ENCODE data around the gene MMP17. TPM values are rescaled to one million over a fixed set of nuclear protein-coding genes. Genes with fewer than 3 reads are reported as not detected.

The MMP17 gene
- total and polyA plus RNA-seq, 2 experiments from 2014 or later = 0.40 to 0.42 TPM

- Histone ChIP-seq H3K4me3 (no peak overlapping the region), H3K27me3 (peaks cover 64% of the 10 kb centered on the region), H3K9me2 (replicated peaks; ENCODE audit: insufficient read depth) (no peaks in the 10 kb centered on the region), H3K79me2 (no peaks in the 10 kb centered on the region), H2AFZ (no peak overlapping the region), H3K4me2 (peak overlapping the region; percentile 97), H3K4me1 (ENCODE audit: insufficient read depth) (peaks cover 8% of the 10 kb centered on the region), H3K27ac (no peak overlapping the region), H3K36me3 (replicated peaks; ENCODE audit: insufficient read depth, low read depth) (no peaks in the 10 kb centered on the region), H4K20me1 (ENCODE audit: insufficient read depth, poor library complexity, severe bottlenecking) (no peaks in the 10 kb centered on the region), H3K9me3 (ENCODE audit: low read depth) (no peaks in the 10 kb centered on the region)
- TF ChIP-seq EZH2 (IDR thresholded peaks at IDR 0.05; ENCODE audit: borderline replicate concordance) = peak; percentile 55
- TF ChIP-seq EZH2phosphoT487 (IDR thresholded peaks at IDR 0.05; ENCODE audit: low read depth, severe bottlenecking, unreplicated experiment) = no peak
- TF ChIP-seq CTCF (IDR thresholded peaks at IDR 0.05; ENCODE audit: poor library complexity) = no peak
- peak; percentile 16 for DNase-seq (ENCODE audit: low spot score)
- WGBS (ENCODE audit: low lambda C conversion rate, missing lambda C conversion rate) = 1% methylated on average over 44 of the region's 64 CpGs
Measured at GRCh38 chr12:131828671-131829355, 620 bp downstream of the MMP17 start.

DNA sequence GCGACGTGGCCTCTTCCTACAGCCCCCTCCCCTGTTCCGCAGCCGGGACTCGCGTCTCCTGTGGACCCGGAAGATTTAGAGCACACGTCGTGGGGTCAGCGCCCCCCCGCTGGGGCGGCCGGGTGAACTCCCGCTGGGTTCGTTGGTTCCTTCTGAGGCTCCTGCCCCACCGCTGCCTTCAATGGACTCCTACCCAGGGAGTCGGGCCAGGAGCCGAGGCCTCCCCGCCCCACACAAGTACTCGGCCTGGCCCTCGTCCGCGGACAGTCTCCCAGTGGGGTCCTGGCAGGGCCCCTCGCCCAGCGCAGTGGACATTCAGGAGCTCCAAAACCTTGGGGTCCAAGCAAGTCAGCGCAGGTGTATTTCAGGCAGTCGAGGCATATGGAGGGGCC lies 1.2 kb downstream of the MMP17 start:
- TF ChIP-seq CTCF (IDR thresholded peaks at IDR 0.05; ENCODE audit: poor library complexity) (no peak), EZH2 (IDR thresholded peaks at IDR 0.05; ENCODE audit: borderline replicate concordance) (no peak), EZH2phosphoT487 (IDR thresholded peaks at IDR 0.05; ENCODE audit: low read depth, severe bottlenecking, unreplicated experiment) (no peak)
- Histone ChIP-seq H3K27ac (no peak overlapping the region), H3K9me2 (replicated peaks; ENCODE audit: insufficient read depth) (no peaks in the 10 kb centered on the region), H4K20me1 (ENCODE audit: insufficient read depth, poor library complexity, severe bottlenecking) (no peaks in the 10 kb centered on the region), H3K9me3 (ENCODE audit: low read depth) (no peaks in the 10 kb centered on the region), H3K79me2 (no peaks in the 10 kb centered on the region), H3K4me2 (peak overlapping the region; percentile 97), H3K4me3 (no peak overlapping the region), H2AFZ (no peak overlapping the region), H3K4me1 (ENCODE audit: insufficient read depth) (peaks cover 8% of the 10 kb centered on the region), H3K36me3 (replicated peaks; ENCODE audit: insufficient read depth, low read depth) (no peaks in the 10 kb centered on the region), H3K27me3 (peaks cover 64% of the 10 kb centered on the region)
- 12% methylated on average over 25 of the region's 27 CpGs for WGBS (ENCODE audit: low lambda C conversion rate, missing lambda C conversion rate)
- DNase-seq (ENCODE audit: low spot score) = peak; percentile 18

DNA sequence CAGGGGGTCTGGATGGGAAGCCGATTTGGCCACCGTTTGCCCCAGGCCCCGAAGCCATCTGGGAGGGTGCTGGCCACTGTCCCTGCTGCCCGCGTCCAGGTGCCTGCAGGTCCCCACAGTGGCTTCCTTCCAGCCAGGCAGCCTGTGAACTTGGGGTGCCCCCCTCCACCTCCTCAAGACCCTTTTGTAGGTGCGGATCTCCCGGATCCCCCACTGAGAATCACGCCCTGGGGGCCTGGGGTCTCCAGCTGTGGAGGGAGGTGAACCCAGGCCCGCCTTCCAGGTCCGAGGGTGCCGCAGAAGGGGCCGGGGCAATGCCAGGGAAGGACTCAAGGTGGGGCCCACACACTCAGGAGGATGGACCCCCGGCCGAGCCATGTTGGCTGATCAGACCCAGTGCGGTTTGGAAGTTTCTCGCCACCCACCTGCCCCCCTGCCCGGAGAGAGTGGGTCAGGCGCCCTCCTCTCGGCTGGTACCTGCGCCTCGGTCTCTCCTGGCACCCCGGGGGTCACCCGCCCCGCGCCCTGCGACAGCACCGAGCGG lies 1.7 kb downstream of the MMP17 start:
- no peak overlapping the region for H3K27ac ChIP-seq
- peak overlapping the region; percentile 93 for H2AFZ ChIP-seq
- peak overlapping the region; percentile 97 for H3K4me2 ChIP-seq
- H3K79me2 ChIP-seq = no peaks in the 10 kb centered on the region
- no peaks in the 10 kb centered on the region for H3K9me3 ChIP-seq (ENCODE audit: low read depth)
- no peaks in the 10 kb centered on the region for H3K36me3 ChIP-seq (replicated peaks; ENCODE audit: insufficient read depth, low read depth)
- peak overlapping the region; percentile 54 for H3K4me3 ChIP-seq
- no peaks in the 10 kb centered on the region for H3K9me2 ChIP-seq (replicated peaks; ENCODE audit: insufficient read depth)
- TF ChIP-seq EZH2 (IDR thresholded peaks at IDR 0.05; ENCODE audit: borderline replicate concordance) (no peak), CTCF (IDR thresholded peaks at IDR 0.05; ENCODE audit: poor library complexity) (no peak), EZH2phosphoT487 (IDR thresholded peaks at IDR 0.05; ENCODE audit: low read depth, severe bottlenecking, unreplicated experiment) (no peak)
- H4K20me1 ChIP-seq (ENCODE audit: insufficient read depth, poor library complexity, severe bottlenecking) = no peaks in the 10 kb centered on the region
- peaks cover 64% of the 10 kb centered on the region for H3K27me3 ChIP-seq
- DNase-seq (ENCODE audit: low spot score) = peak; percentile 18
- H3K4me1 ChIP-seq (ENCODE audit: insufficient read depth) = peaks cover 8% of the 10 kb centered on the region
- 17% methylated on average over 22 of the region's 28 CpGs for WGBS (ENCODE audit: low lambda C conversion rate, missing lambda C conversion rate)
